Thoracic aorta (tissue), 2 donors: Measurements from ENCODE around the gene GRM8. TPM values are rescaled to one million over a fixed set of nuclear protein-coding genes. Genes with fewer than 3 reads are reported as not detected.

Experiments
- ATAC-seq: fragments of 150-250 bp; one replicate; pipeline ENCODE4 v1.8.0; 2017; ENCODE audit warnings: low read depth; ENCODE audit not compliant: insufficient number of reproducible peaks, low FRiP score
- DNase-seq: peaks from one replicate; pipeline ENCODE4 v3.0.0-alpha.2; 2020; ENCODE audit warnings: low spot score
- H3K27ac ChIP-seq, 2 donors: fragments of 200-600 bp; sonication (generic); 1 replicate in 1 of 2; 2 replicates in 1 of 2; pipeline ENCODE4 v1.5.1; 2016; ENCODE audit warnings: mild to moderate bottlenecking in 2 of 2, moderate library complexity in 2 of 2
- H3K27me3 ChIP-seq: fragments of 200-600 bp; sonication (generic); replicated peaks from 2 replicates; pipeline ENCODE4 v1.6.0; 2016; ENCODE audit warnings: mild to moderate bottlenecking; ENCODE audit not compliant: insufficient read depth
- H3K36me3 ChIP-seq: fragments of 200-600 bp; sonication (generic); one replicate; pipeline ENCODE4 v1.5.1; 2016
- H3K4me1 ChIP-seq, 2 donors: fragments of 200-600 bp; sonication (generic); 1 replicate in 1 of 2; 2 replicates in 1 of 2; pipeline versions ENCODE4 v1.5.1 to v1.6.0; 2016; ENCODE audit warnings: low read depth in 2 of 2, mild to moderate bottlenecking in 1 of 2; ENCODE audit not compliant: control insufficient read depth in 1 of 2
- H3K4me3 ChIP-seq: fragments of 200-600 bp; sonication (generic); 2 replicates; pipeline ENCODE4 v1.5.1; 2016; ENCODE audit warnings: mild to moderate bottlenecking
- H3K9me3 ChIP-seq: fragments of 200-600 bp; sonication (generic); 2 replicates; pipeline ENCODE4 v1.5.1; 2016
- total RNA-seq, 2 donors: library from RNA; depleted of rRNA; stranded (reverse); fragments of >200 nt; gene quantifications; one replicate each; pipeline versions ENCODE4 v1.1.0 to v1.2.3, GENCODE V29; 2016
- TF ChIP-seq, protein P1 (sequence below): fragments of 200-600 bp; sonication (generic); IDR thresholded peaks from one replicate; pipeline ENCODE4 v1.5.1; 2019; ENCODE audit warnings: antibody characterized with exemption

The GRM8 gene
- total RNA-seq, 2 donors from 2014 or later, result not detected

DNA sequence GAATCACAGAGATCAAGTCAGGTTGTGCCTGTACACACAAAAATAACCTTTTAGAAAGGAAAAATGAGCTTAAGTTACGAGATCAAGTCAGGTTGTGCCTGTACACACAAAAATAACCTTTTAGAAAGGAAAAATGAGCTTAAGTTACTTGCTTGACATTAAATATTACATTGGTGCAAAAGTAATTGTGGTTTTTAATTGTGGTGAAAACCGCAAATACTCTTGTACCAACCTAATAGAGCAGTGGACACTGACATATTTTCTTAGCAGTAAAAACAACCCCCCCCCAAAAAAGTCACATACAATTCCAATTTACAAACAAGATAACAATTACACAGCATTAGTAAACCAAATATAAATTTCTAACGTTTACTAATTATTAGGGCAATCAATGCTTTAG is 595.6 kb downstream of the GRM8 start:
- Histone ChIP-seq H3K9me3 (no peaks in the 10 kb centered on the region), H3K4me3 (no peak overlapping the region), H3K27me3 (no peaks in the 10 kb centered on the region), H3K36me3 (no peaks in the 10 kb centered on the region), H3K4me1 (no peaks in the 10 kb centered on the region), H3K27ac (no peak overlapping the region)
- no peak for DNase-seq
- no peak for ATAC-seq
- TF ChIP-seq, protein P1, sequence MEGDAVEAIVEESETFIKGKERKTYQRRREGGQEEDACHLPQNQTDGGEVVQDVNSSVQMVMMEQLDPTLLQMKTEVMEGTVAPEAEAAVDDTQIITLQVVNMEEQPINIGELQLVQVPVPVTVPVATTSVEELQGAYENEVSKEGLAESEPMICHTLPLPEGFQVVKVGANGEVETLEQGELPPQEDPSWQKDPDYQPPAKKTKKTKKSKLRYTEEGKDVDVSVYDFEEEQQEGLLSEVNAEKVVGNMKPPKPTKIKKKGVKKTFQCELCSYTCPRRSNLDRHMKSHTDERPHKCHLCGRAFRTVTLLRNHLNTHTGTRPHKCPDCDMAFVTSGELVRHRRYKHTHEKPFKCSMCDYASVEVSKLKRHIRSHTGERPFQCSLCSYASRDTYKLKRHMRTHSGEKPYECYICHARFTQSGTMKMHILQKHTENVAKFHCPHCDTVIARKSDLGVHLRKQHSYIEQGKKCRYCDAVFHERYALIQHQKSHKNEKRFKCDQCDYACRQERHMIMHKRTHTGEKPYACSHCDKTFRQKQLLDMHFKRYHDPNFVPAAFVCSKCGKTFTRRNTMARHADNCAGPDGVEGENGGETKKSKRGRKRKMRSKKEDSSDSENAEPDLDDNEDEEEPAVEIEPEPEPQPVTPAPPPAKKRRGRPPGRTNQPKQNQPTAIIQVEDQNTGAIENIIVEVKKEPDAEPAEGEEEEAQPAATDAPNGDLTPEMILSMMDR, result no peak

DNA sequence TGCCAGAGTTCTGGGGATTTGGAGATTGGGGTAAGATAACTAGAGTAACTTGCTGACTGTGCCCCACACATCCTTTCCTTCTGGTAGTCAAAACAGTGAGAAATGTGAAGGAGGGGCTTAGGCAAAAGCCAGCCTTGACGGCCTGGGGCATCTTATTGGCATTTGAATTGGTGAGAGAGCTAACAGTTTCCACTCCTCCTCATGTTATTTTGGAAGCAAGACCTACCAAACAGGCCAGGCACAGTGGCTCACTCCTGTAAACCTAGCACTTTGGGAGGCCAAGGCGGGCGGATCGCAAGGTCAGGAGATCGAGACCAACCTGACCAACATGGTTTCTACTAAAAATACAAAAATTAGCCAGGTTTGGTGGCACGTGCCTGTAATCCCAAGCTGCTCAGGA is 596.6 kb downstream of the GRM8 start:
- TF ChIP-seq, protein P1, result no peak
- Histone ChIP-seq H3K27me3 (no peaks in the 10 kb centered on the region), H3K4me3 (no peak overlapping the region), H3K9me3 (no peaks in the 10 kb centered on the region), H3K27ac (no peak overlapping the region), H3K4me1 (no peaks in the 10 kb centered on the region), H3K36me3 (no peaks in the 10 kb centered on the region)
- ATAC-seq (no peak), DNase-seq (no peak)

DNA sequence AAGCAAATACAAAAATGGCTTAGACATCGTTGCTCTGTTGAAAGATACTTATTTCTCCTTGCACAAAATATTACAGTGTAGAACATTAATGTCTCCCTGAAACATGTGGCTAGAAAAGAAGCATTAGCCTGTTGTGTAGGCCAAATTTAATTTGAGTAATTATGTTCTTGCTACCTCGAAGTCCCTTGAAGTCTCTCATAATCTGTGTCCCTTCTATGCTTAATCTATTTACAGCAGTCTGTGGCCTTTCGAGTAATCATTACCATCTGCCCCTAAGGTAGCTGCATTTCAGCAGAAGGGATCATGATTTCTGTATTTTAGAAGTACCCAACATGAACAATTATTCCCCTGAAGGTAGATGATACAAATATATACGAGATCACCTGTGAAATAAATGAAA is 615.2 kb downstream of the GRM8 start:
- Histone ChIP-seq H3K36me3 (no peaks in the 10 kb centered on the region), H3K27ac (no peak overlapping the region), H3K9me3 (no peaks in the 10 kb centered on the region), H3K4me3 (no peak overlapping the region), H3K4me1 (peaks cover 6 to 10% of the 10 kb centered on the region in 2 donors), H3K27me3 (no peaks in the 10 kb centered on the region)
- TF ChIP-seq, protein P1, result no peak
- no peak for DNase-seq
- no peak for ATAC-seq

DNA sequence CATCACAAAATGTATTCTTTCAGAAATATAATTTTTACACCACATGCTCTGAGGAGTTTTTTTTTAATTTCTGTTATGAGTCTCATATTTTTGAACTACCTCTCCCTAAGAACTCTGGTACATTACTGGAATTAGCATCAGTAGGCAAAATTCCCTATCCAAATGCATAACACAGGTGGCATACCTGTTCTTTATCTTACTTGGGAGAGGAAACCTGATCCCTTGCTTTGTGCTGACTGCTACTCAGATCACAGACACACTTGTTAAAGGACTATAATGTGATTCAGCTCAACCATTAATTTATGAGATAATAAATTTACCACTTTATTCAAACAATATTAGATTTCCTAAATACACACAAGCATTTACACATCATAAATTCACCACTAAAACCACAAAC is 617.2 kb downstream of the GRM8 start:
- DNase-seq (no peak), ATAC-seq (no peak)
- no peak overlapping the region for H3K4me3 ChIP-seq
- H3K4me1 ChIP-seq, result peaks cover 0 to 5% of the 10 kb centered on the region in 2 donors
- H3K27me3 ChIP-seq, result no peaks in the 10 kb centered on the region
- H3K9me3 ChIP-seq, result no peaks in the 10 kb centered on the region
- TF ChIP-seq, protein P1, result no peak
- no peak overlapping the region for H3K27ac ChIP-seq
- no peaks in the 10 kb centered on the region for H3K36me3 ChIP-seq

DNA sequence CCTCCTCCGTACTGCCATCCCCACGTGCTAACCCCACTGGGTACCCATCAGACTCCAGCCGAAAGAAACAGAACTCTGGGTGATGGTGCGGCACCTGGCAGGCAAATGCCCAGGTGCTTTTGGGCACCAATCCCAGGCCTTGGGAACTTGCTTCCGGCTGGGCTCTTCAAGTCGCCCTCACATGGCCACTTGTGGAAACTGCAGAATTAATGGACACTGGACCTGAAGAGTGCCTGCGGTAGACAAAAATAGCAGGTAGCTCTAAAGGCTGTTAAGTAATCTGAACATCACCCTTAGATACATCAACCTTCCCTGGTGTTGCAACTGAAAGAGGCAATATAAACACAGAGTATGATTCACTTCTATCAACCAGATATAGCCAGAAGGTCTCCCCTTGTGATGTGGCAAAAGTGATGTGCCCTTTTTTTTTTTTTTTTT is 644.4 kb downstream of the GRM8 start:
- no peaks in the 10 kb centered on the region for H3K36me3 ChIP-seq
- DNase-seq (no peak), ATAC-seq (no peak)
- TF ChIP-seq, protein P1, result no peak
- no peaks in the 10 kb centered on the region for H3K9me3 ChIP-seq
- no peak overlapping the region for H3K27ac ChIP-seq
- no peak overlapping the region for H3K4me3 ChIP-seq
- H3K4me1 ChIP-seq, result no peaks in the 10 kb centered on the region
- H3K27me3 ChIP-seq, result no peaks in the 10 kb centered on the region
